Hematopoietic multipotent progenitor cell treated with erythropoietin and hydrocortisone succinate and interleukin-3 and kit ligand, for 15 days (in vitro differentiated cells): Measurements from ENCODE around the gene ARHGAP6.
A peak's percentile ranks its signal among the peaks of the same experiment; 100 is the strongest.
"Not testable (repeated sequence)": the region's sequence is repeated elsewhere in the genome, so short reads cannot be mapped to it uniquely, and the experiment has no call there.

Source experiments
- DNase-seq: peaks from one replicate; pipeline ENCODE4 v3.0.0-alpha.2; 2015; ENCODE audit warnings: low spot score

The ARHGAP6 gene

GRCh38 chrX:11395859-11396258, 269.9 kb downstream of the ARHGAP6 start:
- no peak for DNase-seq

GRCh38 chrX:11393949-11394654, 271.6 kb downstream of the ARHGAP6 start:
- DNase-seq, result no peak

- no peak for DNase-seq
Observed at GRCh38 chrX:11386812-11387211, 278.9 kb downstream of the ARHGAP6 start.

GRCh38 chrX:11386001-11386523, 279.7 kb downstream of the ARHGAP6 start:
- no peak for DNase-seq

- DNase-seq, result no peak
Observed at GRCh38 chrX:11382930-11383329, 282.8 kb downstream of the ARHGAP6 start.

GRCh38 chrX:11381464-11381863, 284.3 kb downstream of the ARHGAP6 start:
- peak; percentile 28 for DNase-seq

GRCh38 chrX:11380187-11380844, 285.4 kb downstream of the ARHGAP6 start:
- DNase-seq, result no peak

- DNase-seq, result no peak
Observed at GRCh38 chrX:11376163-11376562, 289.6 kb downstream of the ARHGAP6 start.

GRCh38 chrX:11375614-11376119, 290.1 kb downstream of the ARHGAP6 start:
- DNase-seq, result peak; percentile 2

- no peak for DNase-seq
Observed at GRCh38 chrX:11374570-11374969, 291.1 kb downstream of the ARHGAP6 start.

- DNase-seq, result no peak
Observed at GRCh38 chrX:11371106-11371505, 294.6 kb downstream of the ARHGAP6 start.

- DNase-seq, result no peak
Observed at GRCh38 chrX:11367609-11368430, 297.9 kb downstream of the ARHGAP6 start.

- no peak for DNase-seq
Observed at GRCh38 chrX:11366998-11367595, 298.6 kb downstream of the ARHGAP6 start.

- no peak for DNase-seq
Observed at GRCh38 chrX:11365426-11365825, 300.3 kb downstream of the ARHGAP6 start.

- DNase-seq, result no peak
Observed at GRCh38 chrX:11364835-11365234, 300.9 kb downstream of the ARHGAP6 start.

GRCh38 chrX:11363825-11364224, 301.9 kb downstream of the ARHGAP6 start:
- DNase-seq, result not testable (repeated sequence)

GRCh38 chrX:11363069-11363594, 302.6 kb downstream of the ARHGAP6 start:
- DNase-seq, result no peak

GRCh38 chrX:11361666-11362065, 304.1 kb downstream of the ARHGAP6 start:
- not testable (repeated sequence) for DNase-seq

GRCh38 chrX:11355944-11356343, 309.8 kb downstream of the ARHGAP6 start:
- DNase-seq, result not testable (repeated sequence)

- no peak for DNase-seq
Observed at GRCh38 chrX:11355259-11355909, 310.3 kb downstream of the ARHGAP6 start.

- no peak for DNase-seq
Observed at GRCh38 chrX:11352296-11352741, 313.4 kb downstream of the ARHGAP6 start.
